GM12874 (cell line): ENCODE results near the gene ECM1.
A peak's percentile ranks its signal among the peaks of the same experiment; 100 is the strongest.

Experiments
- CTCF ChIP-seq: IDR thresholded peaks from 2 replicates; pipeline ENCODE4 v1.5.1; 2011; ENCODE audit warnings: low read depth, mild to moderate bottlenecking, control low read depth, low read length, moderate library complexity; ENCODE audit not compliant: insufficient read depth

The ECM1 gene

GRCh38 chr1:150560576-150561253 is 52.8 kb downstream of the ECM1 start:
- peak; percentile 92 for TF ChIP-seq CTCF

- TF ChIP-seq CTCF, result no peak
Observed at GRCh38 chr1:150561254-150561973, 53.5 kb downstream of the ECM1 start.

- no peak for TF ChIP-seq CTCF
Observed at GRCh38 chr1:150561974-150562445, 54.1 kb downstream of the ECM1 start.

GRCh38 chr1:150562446-150563339 is 54.8 kb downstream of the ECM1 start:
- TF ChIP-seq CTCF, result no peak
